OCI-LY7 (cell line): ENCODE data around the gene PRR3.

Source experiments
- CTCF ChIP-seq: fragments of 200-600 bp; sonication (generic); conservative IDR thresholded peaks from 2 replicates; pipeline ENCODE4 v1.5.1; 2014; ENCODE audit warnings: mild to moderate bottlenecking, antibody characterized with exemption, low read length, moderate library complexity, mixed read lengths
- EZH2phosphoT487 ChIP-seq: fragments of 200-600 bp; sonication (generic); IDR thresholded peaks from 2 replicates; pipeline ENCODE4 v1.6.1; 2018; ENCODE audit warnings: low read depth, borderline replicate concordance, mild to moderate bottlenecking, mixed run types, antibody characterized with exemption, low read length, moderate library complexity, mixed read lengths

GRCh38 chr6:30598912-30599624, 42.0 kb downstream of the PRR3 start:
- TF ChIP-seq CTCF = no peak
- TF ChIP-seq EZH2phosphoT487 = no peak
